ENCODE data around the gene LTB4R. TPM values are rescaled to one million over a fixed set of nuclear protein-coding genes. Genes with fewer than 3 reads are reported as not detected.

The LTB4R gene
- total RNA-seq, 2 donors from 2014 or later, result 8.9 to 13.1 TPM

DNA sequence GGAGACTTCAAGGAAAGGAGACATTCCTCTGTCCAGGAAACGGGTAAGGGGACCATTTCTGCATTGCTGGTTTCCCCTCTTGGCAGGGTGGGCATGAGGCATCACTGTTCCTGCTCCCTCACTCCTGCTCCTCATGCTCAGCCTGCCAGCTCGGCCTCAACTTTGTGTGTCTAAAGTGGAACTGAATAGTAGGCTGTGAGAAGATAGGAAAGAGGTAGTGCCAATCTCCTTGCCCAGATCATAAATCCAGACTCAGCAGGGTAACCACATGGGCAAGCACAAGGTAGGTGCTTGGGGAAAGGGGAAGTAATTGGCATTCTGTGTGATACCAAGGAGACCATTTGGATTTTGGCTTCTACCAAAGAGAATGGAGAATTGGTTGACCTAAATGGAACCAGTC lies 2.6 kb downstream of the LTB4R start:
- no peak for DNase-seq (ENCODE audit: low spot score)
- Histone ChIP-seq H3K36me3 (no peaks in the 10 kb centered on the region), H3K27ac (no peak overlapping the region), H3K9me3 (no peaks in the 10 kb centered on the region), H3K4me1 (ENCODE audit: control insufficient read depth in 1 of 2, low read depth in 2 of 2) (peaks cover 9 to 34% of the 10 kb centered on the region in 2 donors), H3K27me3 (replicated peaks; ENCODE audit: insufficient read depth) (no peaks in the 10 kb centered on the region), H3K4me3 (no peak overlapping the region)
- ATAC-seq (ENCODE audit: insufficient number of reproducible peaks, low FRiP score, low read depth), result no peak
- TF ChIP-seq, protein P1, sequence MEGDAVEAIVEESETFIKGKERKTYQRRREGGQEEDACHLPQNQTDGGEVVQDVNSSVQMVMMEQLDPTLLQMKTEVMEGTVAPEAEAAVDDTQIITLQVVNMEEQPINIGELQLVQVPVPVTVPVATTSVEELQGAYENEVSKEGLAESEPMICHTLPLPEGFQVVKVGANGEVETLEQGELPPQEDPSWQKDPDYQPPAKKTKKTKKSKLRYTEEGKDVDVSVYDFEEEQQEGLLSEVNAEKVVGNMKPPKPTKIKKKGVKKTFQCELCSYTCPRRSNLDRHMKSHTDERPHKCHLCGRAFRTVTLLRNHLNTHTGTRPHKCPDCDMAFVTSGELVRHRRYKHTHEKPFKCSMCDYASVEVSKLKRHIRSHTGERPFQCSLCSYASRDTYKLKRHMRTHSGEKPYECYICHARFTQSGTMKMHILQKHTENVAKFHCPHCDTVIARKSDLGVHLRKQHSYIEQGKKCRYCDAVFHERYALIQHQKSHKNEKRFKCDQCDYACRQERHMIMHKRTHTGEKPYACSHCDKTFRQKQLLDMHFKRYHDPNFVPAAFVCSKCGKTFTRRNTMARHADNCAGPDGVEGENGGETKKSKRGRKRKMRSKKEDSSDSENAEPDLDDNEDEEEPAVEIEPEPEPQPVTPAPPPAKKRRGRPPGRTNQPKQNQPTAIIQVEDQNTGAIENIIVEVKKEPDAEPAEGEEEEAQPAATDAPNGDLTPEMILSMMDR (IDR thresholded peaks at IDR 0.05), result no peak

DNA sequence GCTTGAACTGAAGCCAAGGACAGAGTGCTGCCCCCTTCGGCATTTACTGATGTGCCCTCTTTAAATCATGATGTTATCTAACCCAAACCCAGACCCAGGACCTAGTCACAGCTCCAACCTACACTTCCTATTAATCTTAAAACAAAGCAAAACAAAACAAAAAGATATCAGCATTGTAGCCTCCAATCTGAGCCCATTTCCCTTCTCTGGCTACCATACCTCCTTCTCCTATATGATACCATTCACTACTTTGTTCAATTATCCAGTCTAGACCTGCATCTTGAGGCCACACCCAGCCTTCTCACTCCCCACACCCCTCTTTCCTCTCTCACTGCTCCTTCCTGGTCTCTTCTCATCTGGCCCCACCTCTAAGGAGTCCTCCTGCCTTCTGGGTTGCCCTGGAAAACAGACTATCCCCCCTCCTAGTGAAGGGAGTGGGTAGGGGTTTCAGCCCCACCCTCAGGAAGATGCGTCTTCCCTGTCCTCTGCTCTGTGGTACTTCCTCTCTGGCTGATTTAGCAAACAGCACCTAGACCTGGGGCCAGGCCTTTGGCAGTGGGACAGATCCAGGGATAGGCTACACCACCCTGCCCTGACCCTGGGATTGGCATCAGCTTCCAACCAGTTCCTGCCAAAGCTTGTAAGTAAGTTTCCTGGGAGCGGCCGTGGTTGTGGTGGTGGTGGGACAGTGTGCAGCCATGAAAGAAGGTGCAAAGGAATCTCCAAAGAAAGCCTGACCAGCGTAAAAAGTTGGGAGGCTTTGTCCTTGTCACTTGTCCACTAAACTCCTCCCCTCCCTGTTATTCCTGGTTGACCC lies 3.3 kb downstream of the LTB4R start:
- TF ChIP-seq, protein P1 (IDR thresholded peaks at IDR 0.05), result no peak
- Histone ChIP-seq H3K4me3 (no peak overlapping the region), H3K27ac (no peak overlapping the region), H3K27me3 (replicated peaks; ENCODE audit: insufficient read depth) (no peaks in the 10 kb centered on the region), H3K9me3 (no peaks in the 10 kb centered on the region), H3K36me3 (no peaks in the 10 kb centered on the region), H3K4me1 (ENCODE audit: control insufficient read depth in 1 of 2, low read depth in 2 of 2) (peaks cover 9 to 31% of the 10 kb centered on the region in 2 donors)
- DNase-seq (ENCODE audit: low spot score) (no peak), ATAC-seq (ENCODE audit: insufficient number of reproducible peaks, low FRiP score, low read depth) (no peak)

DNA sequence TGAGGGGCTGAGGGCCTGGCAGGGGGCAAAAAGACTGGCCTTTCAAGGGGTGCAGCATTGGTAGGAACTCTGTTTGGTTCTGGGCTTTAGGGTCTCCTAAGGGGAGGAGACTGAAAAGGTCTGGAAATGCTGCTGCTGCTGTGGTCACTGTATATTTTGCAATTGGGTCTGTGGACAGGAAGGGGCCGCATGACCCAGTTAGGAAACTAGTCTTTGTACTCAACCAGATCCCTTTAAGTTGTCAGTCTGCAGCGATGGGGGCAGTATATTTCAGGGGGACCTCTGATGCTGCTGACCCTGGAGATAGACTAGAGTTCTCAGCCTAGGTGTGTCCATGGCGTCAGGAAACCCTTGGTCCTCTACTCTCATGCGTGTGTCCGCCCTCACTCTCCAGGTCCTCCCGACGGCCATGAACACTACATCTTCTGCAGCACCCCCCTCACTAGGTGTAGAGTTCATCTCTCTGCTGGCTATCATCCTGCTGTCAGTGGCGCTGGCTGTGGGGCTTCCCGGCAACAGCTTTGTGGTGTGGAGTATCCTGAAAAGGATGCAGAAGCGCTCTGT lies 4.0 kb downstream of the LTB4R start:
- H3K27ac ChIP-seq, result no peak overlapping the region
- TF ChIP-seq, protein P1 (IDR thresholded peaks at IDR 0.05), result no peak
- H3K9me3 ChIP-seq, result no peaks in the 10 kb centered on the region
- no peaks in the 10 kb centered on the region for H3K36me3 ChIP-seq
- ATAC-seq (ENCODE audit: insufficient number of reproducible peaks, low FRiP score, low read depth), result no peak
- H3K4me1 ChIP-seq (ENCODE audit: control insufficient read depth in 1 of 2, low read depth in 2 of 2), result peaks cover 4 to 23% of the 10 kb centered on the region in 2 donors
- DNase-seq (ENCODE audit: low spot score), result no peak
- no peaks in the 10 kb centered on the region for H3K27me3 ChIP-seq (replicated peaks; ENCODE audit: insufficient read depth)
- no peak overlapping the region for H3K4me3 ChIP-seq

DNA sequence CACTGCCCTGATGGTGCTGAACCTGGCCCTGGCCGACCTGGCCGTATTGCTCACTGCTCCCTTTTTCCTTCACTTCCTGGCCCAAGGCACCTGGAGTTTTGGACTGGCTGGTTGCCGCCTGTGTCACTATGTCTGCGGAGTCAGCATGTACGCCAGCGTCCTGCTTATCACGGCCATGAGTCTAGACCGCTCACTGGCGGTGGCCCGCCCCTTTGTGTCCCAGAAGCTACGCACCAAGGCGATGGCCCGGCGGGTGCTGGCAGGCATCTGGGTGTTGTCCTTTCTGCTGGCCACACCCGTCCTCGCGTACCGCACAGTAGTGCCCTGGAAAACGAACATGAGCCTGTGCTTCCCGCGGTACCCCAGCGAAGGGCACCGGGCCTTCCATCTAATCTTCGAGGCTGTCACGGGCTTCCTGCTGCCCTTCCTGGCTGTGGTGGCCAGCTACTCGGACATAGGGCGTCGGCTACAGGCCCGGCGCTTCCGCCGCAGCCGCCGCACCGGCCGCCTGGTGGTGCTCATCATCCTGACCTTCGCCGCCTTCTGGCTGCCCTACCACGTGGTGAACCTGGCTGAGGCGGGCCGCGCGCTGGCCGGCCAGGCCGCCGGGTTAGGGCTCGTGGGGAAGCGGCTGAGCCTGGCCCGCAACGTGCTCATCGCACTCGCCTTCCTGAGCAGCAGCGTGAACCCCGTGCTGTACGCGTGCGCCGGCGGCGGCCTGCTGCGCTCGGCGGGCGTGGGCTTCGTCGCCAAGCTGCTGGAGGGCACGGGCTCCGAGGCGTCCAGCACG lies 4.7 kb downstream of the LTB4R start:
- Histone ChIP-seq H3K36me3 (no peaks in the 10 kb centered on the region), H3K4me1 (ENCODE audit: control insufficient read depth in 1 of 2, low read depth in 2 of 2) (peaks cover 4 to 18% of the 10 kb centered on the region in 2 donors), H3K4me3 (no peak overlapping the region), H3K27ac (no peak overlapping the region), H3K9me3 (no peaks in the 10 kb centered on the region), H3K27me3 (replicated peaks; ENCODE audit: insufficient read depth) (no peaks in the 10 kb centered on the region)
- no peak for ATAC-seq (ENCODE audit: insufficient number of reproducible peaks, low FRiP score, low read depth)
- TF ChIP-seq, protein P1 (IDR thresholded peaks at IDR 0.05), result peak; percentile 10
- no peak for DNase-seq (ENCODE audit: low spot score)

- Histone ChIP-seq H3K4me3 (no peak overlapping the region), H3K36me3 (no peaks in the 10 kb centered on the region), H3K4me1 (ENCODE audit: control insufficient read depth in 1 of 2, low read depth in 2 of 2) (peaks cover 4 to 13% of the 10 kb centered on the region in 2 donors), H3K27me3 (replicated peaks; ENCODE audit: insufficient read depth) (no peaks in the 10 kb centered on the region), H3K27ac (no peak overlapping the region), H3K9me3 (no peaks in the 10 kb centered on the region)
- TF ChIP-seq, protein P1 (IDR thresholded peaks at IDR 0.05), result no peak
- ATAC-seq (ENCODE audit: insufficient number of reproducible peaks, low FRiP score, low read depth), result no peak
- no peak for DNase-seq (ENCODE audit: low spot score)
Observed at GRCh38 chr14:24316597-24316950, 5.3 kb downstream of the LTB4R start.
